HG03135 (cell line): ENCODE results near the gene ZNF316.
A peak's percentile ranks its signal among the peaks of the same experiment; 100 is the strongest.
"Not testable (repeated sequence)": the region's sequence is repeated elsewhere in the genome, so short reads cannot be mapped to it uniquely, and the experiment has no call there.

Source experiments
- ATAC-seq: cut with Tn5 transposase; IDR thresholded peaks from one replicate; pipeline ENCODE4 v1.9.1; 2021; ENCODE audit warnings: mild to moderate bottlenecking, moderate library complexity; ENCODE audit not compliant: unreplicated experiment

Gene ZNF316

GRCh38 chr7:6621195-6622133 is 15.7 kb upstream of the ZNF316 start:
- ATAC-seq = no peak

- no peak for ATAC-seq
Measured at GRCh38 chr7:6622134-6622710, 14.9 kb upstream of the ZNF316 start.

- no peak for ATAC-seq
Measured at GRCh38 chr7:6623589-6624245, 13.4 kb upstream of the ZNF316 start.

GRCh38 chr7:6624246-6624611 is 12.9 kb upstream of the ZNF316 start:
- ATAC-seq = no peak

GRCh38 chr7:6628045-6628444 is 9.1 kb upstream of the ZNF316 start:
- no peak for ATAC-seq

GRCh38 chr7:6630007-6630849 is 6.9 kb upstream of the ZNF316 start:
- ATAC-seq = no peak

GRCh38 chr7:6631605-6632004 is 5.5 kb upstream of the ZNF316 start:
- no peak for ATAC-seq

GRCh38 chr7:6634021-6634420 is 3.1 kb upstream of the ZNF316 start:
- no peak for ATAC-seq

- ATAC-seq = not testable (repeated sequence)
Measured at GRCh38 chr7:6634971-6635370, 2.1 kb upstream of the ZNF316 start.

- peak; percentile 81 for ATAC-seq
Measured at GRCh38 chr7:6637544-6638229, 569 bp downstream of the ZNF316 start.

- no peak for ATAC-seq
Measured at GRCh38 chr7:6639032-6639431, 1.9 kb downstream of the ZNF316 start.

GRCh38 chr7:6639627-6640026 is 2.5 kb downstream of the ZNF316 start:
- ATAC-seq = no peak

GRCh38 chr7:6640246-6640721 is 3.2 kb downstream of the ZNF316 start:
- ATAC-seq = no peak

GRCh38 chr7:6641305-6642035 is 4.4 kb downstream of the ZNF316 start:
- no peak for ATAC-seq

- ATAC-seq = no peak
Measured at GRCh38 chr7:6642239-6642839, 5.2 kb downstream of the ZNF316 start.

GRCh38 chr7:6642861-6643640 is 5.9 kb downstream of the ZNF316 start:
- no peak for ATAC-seq

- ATAC-seq = no peak
Measured at GRCh38 chr7:6643915-6644625, 7.0 kb downstream of the ZNF316 start.

GRCh38 chr7:6644728-6645127 is 7.6 kb downstream of the ZNF316 start:
- ATAC-seq = no peak
